Measurements from ENCODE around the gene TGFB3. TPM values are rescaled to one million over a fixed set of nuclear protein-coding genes. Genes with fewer than 3 reads are reported as not detected.
A peak's percentile ranks its signal among the peaks of the same experiment; 100 is the strongest.

The TGFB3 gene
- total RNA-seq, 2 donors from 2014 or later = 6.1 to 6.8 TPM

DNA sequence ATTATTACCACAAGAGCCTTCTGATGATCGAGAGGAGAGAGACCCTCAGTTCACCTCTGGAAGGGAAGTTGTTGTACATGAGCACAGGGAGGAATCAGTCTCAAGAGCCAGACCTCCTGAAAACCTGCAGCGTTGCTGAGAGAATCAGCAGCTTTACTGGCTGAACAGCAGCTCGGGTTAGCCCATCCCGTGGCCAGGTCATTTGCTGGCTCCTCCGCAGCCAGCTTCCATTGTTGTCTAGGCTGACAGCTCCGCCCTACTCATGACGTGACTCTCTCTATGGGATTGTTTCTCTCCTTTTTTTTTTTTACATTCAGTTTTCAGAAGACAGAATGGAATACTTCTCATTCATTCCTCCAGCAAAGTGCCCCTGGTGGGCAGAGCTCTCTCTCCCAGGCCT lies 69.9 kb downstream of the TGFB3 start:
- Mint-ChIP-seq H3K27ac (peak overlapping the region; percentile 57), H3K9me3 (no peaks in the 10 kb centered on the region), H3K4me3 (no peak overlapping the region), H3K4me1 (peaks cover 22% of the 10 kb centered on the region), H3K27me3 (ENCODE audit: insufficient read depth) (no peaks in the 10 kb centered on the region), H3K36me3 (ENCODE audit: low read depth) (peaks cover 12% of the 10 kb centered on the region)
- peaks cover 10% of the 10 kb centered on the region for H3K4me1 ChIP-seq (ENCODE audit: control insufficient read depth, insufficient read depth, low read length)
- DNase-seq = peak; percentile 92
- TF ChIP-seq, protein P1, sequence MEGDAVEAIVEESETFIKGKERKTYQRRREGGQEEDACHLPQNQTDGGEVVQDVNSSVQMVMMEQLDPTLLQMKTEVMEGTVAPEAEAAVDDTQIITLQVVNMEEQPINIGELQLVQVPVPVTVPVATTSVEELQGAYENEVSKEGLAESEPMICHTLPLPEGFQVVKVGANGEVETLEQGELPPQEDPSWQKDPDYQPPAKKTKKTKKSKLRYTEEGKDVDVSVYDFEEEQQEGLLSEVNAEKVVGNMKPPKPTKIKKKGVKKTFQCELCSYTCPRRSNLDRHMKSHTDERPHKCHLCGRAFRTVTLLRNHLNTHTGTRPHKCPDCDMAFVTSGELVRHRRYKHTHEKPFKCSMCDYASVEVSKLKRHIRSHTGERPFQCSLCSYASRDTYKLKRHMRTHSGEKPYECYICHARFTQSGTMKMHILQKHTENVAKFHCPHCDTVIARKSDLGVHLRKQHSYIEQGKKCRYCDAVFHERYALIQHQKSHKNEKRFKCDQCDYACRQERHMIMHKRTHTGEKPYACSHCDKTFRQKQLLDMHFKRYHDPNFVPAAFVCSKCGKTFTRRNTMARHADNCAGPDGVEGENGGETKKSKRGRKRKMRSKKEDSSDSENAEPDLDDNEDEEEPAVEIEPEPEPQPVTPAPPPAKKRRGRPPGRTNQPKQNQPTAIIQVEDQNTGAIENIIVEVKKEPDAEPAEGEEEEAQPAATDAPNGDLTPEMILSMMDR (conservative IDR thresholded peaks at IDR 0.05) = no peak
- WGBS, 2 experiments (ENCODE audit: insufficient coverage in 1 of 2, insufficient read length in 1 of 2) = 24% methylated on average over 4 to 7 of the region's 7 CpGs
- no peak overlapping the region for H3K4me3 ChIP-seq (ENCODE audit: low read length)
- H3K9me3 ChIP-seq (ENCODE audit: control insufficient read depth, low read length) = no peaks in the 10 kb centered on the region
- H3K27me3 ChIP-seq (ENCODE audit: control insufficient read depth, insufficient read depth, low read length, poor library complexity, severe bottlenecking) = no peaks in the 10 kb centered on the region
- no peak overlapping the region for H3K9ac ChIP-seq (ENCODE audit: extremely low read depth, low read length, poor library complexity, severe bottlenecking)
- H3K27ac ChIP-seq (ENCODE audit: low read depth, low read length) = peak overlapping the region; percentile 48
- peaks cover 12% of the 10 kb centered on the region for H3K36me3 ChIP-seq (ENCODE audit: control insufficient read depth, insufficient read depth, low read length)

DNA sequence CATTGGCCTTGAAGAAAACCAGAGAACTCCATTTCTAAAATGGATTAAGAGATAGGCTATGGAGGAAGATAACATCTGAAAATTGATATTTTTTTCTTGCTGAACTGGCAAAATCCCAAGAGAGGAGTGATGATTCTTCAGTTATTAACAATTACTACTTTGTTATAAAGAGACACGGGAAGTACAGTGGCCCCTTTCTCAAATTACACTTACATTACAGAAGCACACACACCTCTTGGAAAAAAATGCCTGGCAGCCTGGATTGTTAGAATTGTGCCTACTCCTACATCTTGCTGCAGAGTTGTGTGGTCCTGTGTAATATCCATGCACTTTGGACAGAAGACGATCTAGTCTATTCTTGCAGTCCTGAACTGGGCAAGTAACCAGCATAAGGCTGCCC lies 71.7 kb downstream of the TGFB3 start:
- H3K27me3 ChIP-seq (ENCODE audit: control insufficient read depth, insufficient read depth, low read length, poor library complexity, severe bottlenecking) = no peaks in the 10 kb centered on the region
- no peaks in the 10 kb centered on the region for H3K9me3 ChIP-seq (ENCODE audit: control insufficient read depth, low read length)
- H3K27ac Mint-ChIP-seq = no peak overlapping the region
- H3K4me1 ChIP-seq (ENCODE audit: control insufficient read depth, insufficient read depth, low read length) = peaks cover 13% of the 10 kb centered on the region
- no peaks in the 10 kb centered on the region for H3K9me3 Mint-ChIP-seq
- H3K4me3 ChIP-seq (ENCODE audit: low read length) = no peak overlapping the region
- peaks cover 12% of the 10 kb centered on the region for H3K36me3 ChIP-seq (ENCODE audit: control insufficient read depth, insufficient read depth, low read length)
- H3K27ac ChIP-seq (ENCODE audit: low read depth, low read length) = no peak overlapping the region
- H3K4me3 Mint-ChIP-seq = no peak overlapping the region
- H3K36me3 Mint-ChIP-seq (ENCODE audit: low read depth) = peaks cover 11% of the 10 kb centered on the region
- no peak for DNase-seq
- no peaks in the 10 kb centered on the region for H3K27me3 Mint-ChIP-seq (ENCODE audit: insufficient read depth)
- WGBS, 2 experiments (ENCODE audit: insufficient coverage in 1 of 2, insufficient read length in 1 of 2) = 78 to 84% methylated on average over 2 of the region's 2 CpGs
- peaks cover 18% of the 10 kb centered on the region for H3K4me1 Mint-ChIP-seq
- H3K9ac ChIP-seq (ENCODE audit: extremely low read depth, low read length, poor library complexity, severe bottlenecking) = no peak overlapping the region
- TF ChIP-seq, protein P1 (conservative IDR thresholded peaks at IDR 0.05) = no peak

DNA sequence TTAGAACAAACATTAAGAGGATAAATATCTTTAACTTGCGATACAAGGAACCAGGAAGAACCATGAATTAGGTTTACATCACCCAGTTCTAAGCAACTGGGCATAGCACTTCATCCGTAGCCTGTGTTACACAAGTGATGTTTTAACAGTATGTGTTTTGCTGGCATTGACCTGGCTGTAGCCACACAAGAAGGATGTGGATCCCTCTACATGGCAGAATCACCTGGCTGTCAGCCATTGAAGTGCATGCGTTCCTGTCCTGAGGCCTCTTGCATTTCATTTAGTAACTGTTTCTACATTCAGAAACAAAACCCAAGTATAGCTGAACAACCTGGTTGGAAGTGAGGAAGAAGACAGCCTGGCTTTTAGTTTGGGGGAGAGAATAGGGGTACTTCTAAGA lies 72.2 kb downstream of the TGFB3 start:
- Histone ChIP-seq H3K9me3 (ENCODE audit: control insufficient read depth, low read length) (no peaks in the 10 kb centered on the region), H3K9ac (ENCODE audit: extremely low read depth, low read length, poor library complexity, severe bottlenecking) (no peak overlapping the region), H3K27me3 (ENCODE audit: control insufficient read depth, insufficient read depth, low read length, poor library complexity, severe bottlenecking) (no peaks in the 10 kb centered on the region), H3K36me3 (ENCODE audit: control insufficient read depth, insufficient read depth, low read length) (peaks cover 12% of the 10 kb centered on the region), H3K4me3 (ENCODE audit: low read length) (no peak overlapping the region), H3K4me1 (ENCODE audit: control insufficient read depth, insufficient read depth, low read length) (peaks cover 16% of the 10 kb centered on the region), H3K27ac (ENCODE audit: low read depth, low read length) (no peak overlapping the region)
- Mint-ChIP-seq H3K27ac (no peak overlapping the region), H3K27me3 (ENCODE audit: insufficient read depth) (no peaks in the 10 kb centered on the region), H3K4me3 (no peak overlapping the region), H3K4me1 (peaks cover 18% of the 10 kb centered on the region), H3K36me3 (ENCODE audit: low read depth) (peaks cover 8% of the 10 kb centered on the region), H3K9me3 (no peaks in the 10 kb centered on the region)
- 95 to 100% methylated on average over 2 to 3 of the region's 3 CpGs for WGBS, 2 experiments (ENCODE audit: insufficient coverage in 1 of 2, insufficient read length in 1 of 2)
- TF ChIP-seq, protein P1 (conservative IDR thresholded peaks at IDR 0.05) = peak; percentile 17
- DNase-seq = no peak

Other genes starting within 250 kb of the TGFB3 start
- gene IFT43, start 3.8 kb upstream of the TGFB3 start, total RNA-seq = 10 to 100 TPM; 46.3 to 49.6 TPM
- gene GPATCH2L, start 169.9 kb upstream of the TGFB3 start, total RNA-seq = 100 to 1,000 TPM; 111 to 116 TPM

All from endodermal cell (in vitro differentiated cells).